HG03175 (cell line): ENCODE measurements around the gene ARHGAP22.

Experiments
- ATAC-seq: cut with Tn5 transposase; IDR thresholded peaks from one replicate; pipeline ENCODE4 v1.9.1; 2021; ENCODE audit warnings: mild to moderate bottlenecking, moderate library complexity; ENCODE audit not compliant: unreplicated experiment

The ARHGAP22 gene

GRCh38 chr10:48634198-48634983 lies 29.5 kb upstream of the ARHGAP22 start:
- peak; percentile 97 for ATAC-seq

- peak; percentile 34 for ATAC-seq
Measured at GRCh38 chr10:48633381-48634197, 28.7 kb upstream of the ARHGAP22 start.

GRCh38 chr10:48632166-48632565 lies 27.3 kb upstream of the ARHGAP22 start:
- no peak for ATAC-seq

GRCh38 chr10:48627984-48628609 lies 23.2 kb upstream of the ARHGAP22 start:
- no peak for ATAC-seq

GRCh38 chr10:48626986-48627731 lies 22.3 kb upstream of the ARHGAP22 start:
- no peak for ATAC-seq

GRCh38 chr10:48626447-48626846 lies 21.6 kb upstream of the ARHGAP22 start:
- ATAC-seq: no peak

- no peak for ATAC-seq
Measured at GRCh38 chr10:48625826-48626134, 20.9 kb upstream of the ARHGAP22 start.

- ATAC-seq: no peak
Measured at GRCh38 chr10:48623607-48624132, 18.8 kb upstream of the ARHGAP22 start.

- no peak for ATAC-seq
Measured at GRCh38 chr10:48623009-48623408, 18.1 kb upstream of the ARHGAP22 start.

GRCh38 chr10:48620719-48621118 lies 15.8 kb upstream of the ARHGAP22 start:
- ATAC-seq: no peak

GRCh38 chr10:48616436-48616835 lies 11.6 kb upstream of the ARHGAP22 start:
- ATAC-seq: no peak

GRCh38 chr10:48614481-48615390 lies 9.9 kb upstream of the ARHGAP22 start:
- peak; percentile 69 for ATAC-seq

GRCh38 chr10:48613016-48613415 lies 8.1 kb upstream of the ARHGAP22 start:
- ATAC-seq: no peak

- no peak for ATAC-seq
Measured at GRCh38 chr10:48612236-48612943, 7.5 kb upstream of the ARHGAP22 start.

GRCh38 chr10:48611133-48611532 lies 6.3 kb upstream of the ARHGAP22 start:
- no peak for ATAC-seq

GRCh38 chr10:48610585-48611093 lies 5.8 kb upstream of the ARHGAP22 start:
- ATAC-seq: no peak

- no peak for ATAC-seq
Measured at GRCh38 chr10:48609899-48610584, 5.2 kb upstream of the ARHGAP22 start.

GRCh38 chr10:48609441-48609840 lies 4.6 kb upstream of the ARHGAP22 start:
- no peak for ATAC-seq
